OCI-LY7 (cell line): ENCODE measurements around the gene A2ML1. TPM values are rescaled to one million over a fixed set of nuclear protein-coding genes. Genes with fewer than 3 reads are reported as not detected.

ENCODE experiments used
- BruUV-seq: library from RNA; stranded (reverse); fragments of 400-500 nt; replicated peaks from 2 replicates; lab custom pipeline; 2021; lab: Mats Ljungman, UMichigan
- CTCF ChIA-PET: fragments of 300-600 bp; sonication (Branson Sonifier 250); formaldehyde crosslinking; loops from one replicate; lab custom pipeline; 2022; ENCODE audit warnings: antibody characterized with exemption; ENCODE audit not compliant: unreplicated experiment; lab: Charles Lee
- POLR2A ChIA-PET: fragments of 300-600 bp; sonication (Branson Sonifier 250); formaldehyde crosslinking; loops from one replicate; lab custom pipeline; 2022; ENCODE audit warnings: antibody characterized with exemption; lab: Charles Lee
- DNase-seq: peaks from one replicate; pipeline ENCODE4 v3.0.0-alpha.2; 2015; ENCODE audit warnings: low spot score
- H2AFZ ChIP-seq: fragments of 200-600 bp; sonication (generic), shearing (Covaris generic); 2 replicates; pipeline ENCODE4 v1.6.1; 2014; ENCODE audit warnings: mild to moderate bottlenecking, antibody characterized with exemption, low read length, moderate library complexity
- H3K27ac ChIP-seq: fragments of 200-600 bp; sonication (generic); 2 replicates; pipeline ENCODE4 v1.5.1; 2014; ENCODE audit warnings: mixed run types, low read depth, mild to moderate bottlenecking, moderate library complexity, low read length, inconsistent platforms; ENCODE audit not compliant: poor library complexity, severe bottlenecking
- H3K36me3 ChIP-seq: fragments of 200-600 bp; sonication (generic); 2 replicates; pipeline ENCODE4 v1.6.1; 2014; ENCODE audit warnings: mild to moderate bottlenecking, antibody characterized with exemption, low read length, moderate library complexity, mixed read lengths; ENCODE audit not compliant: insufficient read depth
- H3K4me1 ChIP-seq: fragments of 200-600 bp; sonication (generic); 2 replicates; pipeline ENCODE4 v1.5.1; 2014; ENCODE audit warnings: mild to moderate bottlenecking, low read length; ENCODE audit not compliant: insufficient read depth, poor library complexity, severe bottlenecking
- H3K4me2 ChIP-seq: fragments of 200-600 bp; sonication (generic); 2 replicates; pipeline ENCODE4 v1.6.1; 2014; ENCODE audit warnings: mild to moderate bottlenecking, low read length
- H3K4me3 ChIP-seq: fragments of 200-600 bp; sonication (generic); 2 replicates; pipeline ENCODE4 v1.5.1; 2014; ENCODE audit warnings: mild to moderate bottlenecking, low read depth, low read length; ENCODE audit not compliant: poor library complexity, severe bottlenecking
- H3K79me2 ChIP-seq: fragments of 200-600 bp; sonication (generic); 2 replicates; pipeline ENCODE4 v1.6.1; 2016; ENCODE audit warnings: low read depth, mild to moderate bottlenecking, low read length, moderate library complexity, mixed read lengths; ENCODE audit not compliant: insufficient read depth
- H3K9me2 ChIP-seq: fragments of 200-600 bp; sonication (generic); 2 replicates; pipeline ENCODE4 v1.6.1; 2016; ENCODE audit warnings: mild to moderate bottlenecking, low read length, mixed read lengths; ENCODE audit not compliant: insufficient read depth
- H3K9me3 ChIP-seq: fragments of 200-600 bp; sonication (generic); 2 replicates; pipeline ENCODE4 v1.6.1; 2014; ENCODE audit warnings: mild to moderate bottlenecking, mixed run types, low read length, mixed read lengths
- H4K20me1 ChIP-seq: fragments of 200-600 bp; sonication (generic); 2 replicates; pipeline ENCODE4 v1.6.1; 2014; ENCODE audit warnings: mild to moderate bottlenecking, antibody characterized with exemption, low read length, moderate library complexity, mixed read lengths; ENCODE audit not compliant: insufficient read depth
- CTCF ChIP-seq: fragments of 200-600 bp; sonication (generic); conservative IDR thresholded peaks from 2 replicates; pipeline ENCODE4 v1.5.1; 2014; ENCODE audit warnings: mild to moderate bottlenecking, antibody characterized with exemption, low read length, moderate library complexity, mixed read lengths
- EZH2phosphoT487 ChIP-seq: fragments of 200-600 bp; sonication (generic); IDR thresholded peaks from 2 replicates; pipeline ENCODE4 v1.6.1; 2018; ENCODE audit warnings: low read depth, borderline replicate concordance, mild to moderate bottlenecking, mixed run types, antibody characterized with exemption, low read length, moderate library complexity, mixed read lengths
- intact Hi-C: fragments of 100-400 bp; cut with micrococcal nuclease; formaldehyde crosslinking; loops from one replicate; pipeline ENCODE4 v1.10.0; 2022; ENCODE audit not compliant: unreplicated experiment
- total RNA-seq, 2 experiments: library from RNA; depleted of rRNA in 1 of 2; stranded (reverse); fragments of >200 nt in 1 of 2; shearing (Covaris generic) in 1 of 2; gene quantifications; 2 replicates each; pipeline ENCODE4 v1.2.3, GENCODE V29; 2014 to 2022

Gene A2ML1
- total RNA-seq, 2 experiments from 2014 or later: not detected

GRCh38 chr12:8860165-8860961 is 37.9 kb downstream of the A2ML1 start:
- CTCF ChIA-PET: interaction anchor here (0.6 to 1.2 kb wide), 4 partner anchors 177 to 184 kb away, joined by 3 to 4 read pairs (median 3); no protein-coding TSS in a partner anchor
- Histone ChIP-seq H4K20me1 (no peaks in the 10 kb centered on the region), H3K4me3 (no peak overlapping the region), H3K79me2 (no peaks in the 10 kb centered on the region), H3K4me1 (no peaks in the 10 kb centered on the region), H3K4me2 (no peak overlapping the region), H3K27ac (no peak overlapping the region), H3K36me3 (no peaks in the 10 kb centered on the region), H3K9me3 (no peaks in the 10 kb centered on the region), H3K9me2 (no peaks in the 10 kb centered on the region), H2AFZ (no peak overlapping the region)
- no peak for TF ChIP-seq EZH2phosphoT487
- TF ChIP-seq CTCF: peak; percentile 87
- DNase-seq: peak; percentile 62
- intact Hi-C loops: loop anchor here (1.0 kb wide), 1 partner anchor 178 kb away; no protein-coding TSS in a partner anchor
- no TSS peak for BruUV-seq
- POLR2A ChIA-PET: interaction anchor here (0.7 to 1.7 kb wide), 5 partner anchors 176 to 269 kb away, joined by 3 to 4 read pairs (median 3); no protein-coding TSS in a partner anchor

- BruUV-seq: no TSS peak
- Histone ChIP-seq H3K27ac (no peak overlapping the region), H2AFZ (no peak overlapping the region), H4K20me1 (no peaks in the 10 kb centered on the region), H3K4me1 (no peaks in the 10 kb centered on the region), H3K36me3 (no peaks in the 10 kb centered on the region), H3K4me2 (no peak overlapping the region), H3K9me2 (no peaks in the 10 kb centered on the region), H3K4me3 (no peak overlapping the region), H3K79me2 (no peaks in the 10 kb centered on the region), H3K9me3 (no peaks in the 10 kb centered on the region)
- intact Hi-C loops: no loop called here
- ChIA-PET POLR2A (interaction anchor here (0.6 kb wide), 1 partner anchor 42 kb away, joined by 3 read pairs; no protein-coding TSS in a partner anchor), CTCF (no interaction called here)
- DNase-seq: no peak
- TF ChIP-seq EZH2phosphoT487 (no peak), CTCF (no peak)
Measured at GRCh38 chr12:8866429-8866828, 44.0 kb downstream of the A2ML1 start.

GRCh38 chr12:8867009-8867408 is 44.6 kb downstream of the A2ML1 start:
- Histone ChIP-seq H3K36me3 (no peaks in the 10 kb centered on the region), H4K20me1 (no peaks in the 10 kb centered on the region), H2AFZ (no peak overlapping the region), H3K4me2 (no peak overlapping the region), H3K4me3 (no peak overlapping the region), H3K9me2 (no peaks in the 10 kb centered on the region), H3K9me3 (no peaks in the 10 kb centered on the region), H3K27ac (no peak overlapping the region), H3K79me2 (no peaks in the 10 kb centered on the region), H3K4me1 (no peaks in the 10 kb centered on the region)
- BruUV-seq: no TSS peak
- intact Hi-C loops: no loop called here
- no peak for TF ChIP-seq EZH2phosphoT487
- no peak for TF ChIP-seq CTCF
- no peak for DNase-seq
- CTCF ChIA-PET: no interaction called here
- POLR2A ChIA-PET: interaction anchor here (0.6 kb wide), 1 partner anchor 42 kb away, joined by 3 read pairs; no protein-coding TSS in a partner anchor
